Fibroblast of skin of scalp (primary cell): Measurements from ENCODE around the gene PRKN.
A peak's percentile ranks its signal among the peaks of the same experiment; 100 is the strongest.
"Not testable (repeated sequence)": the region's sequence is repeated elsewhere in the genome, so short reads cannot be mapped to it uniquely, and the experiment has no call there.

Experiments
- DNase-seq: peaks from one replicate; pipeline ENCODE4 v3.0.0-alpha.2; 2013

The PRKN gene

GRCh38 chr6:161522276-161522675, 1205.3 kb downstream of the PRKN start:
- DNase-seq, result no peak

- DNase-seq, result no peak
These were observed 1216.0 kb downstream of the PRKN start for GRCh38 chr6:161511447-161512095.

GRCh38 chr6:161508341-161508740, 1219.2 kb downstream of the PRKN start:
- no peak for DNase-seq

- DNase-seq, result no peak
These were observed 1220.2 kb downstream of the PRKN start for GRCh38 chr6:161507375-161507774.

GRCh38 chr6:161503570-161503969, 1224.0 kb downstream of the PRKN start:
- DNase-seq, result no peak

- no peak for DNase-seq
These were observed 1228.7 kb downstream of the PRKN start for GRCh38 chr6:161498881-161499280.

- DNase-seq, result peak; percentile 61
These were observed 1229.2 kb downstream of the PRKN start for GRCh38 chr6:161498359-161498758.

- no peak for DNase-seq
These were observed 1230.6 kb downstream of the PRKN start for GRCh38 chr6:161496941-161497340.

GRCh38 chr6:161496271-161496670, 1231.3 kb downstream of the PRKN start:
- not testable (repeated sequence) for DNase-seq

- DNase-seq, result no peak
These were observed 1233.0 kb downstream of the PRKN start for GRCh38 chr6:161494566-161494965.

- DNase-seq, result no peak
These were observed 1233.9 kb downstream of the PRKN start for GRCh38 chr6:161493576-161494118.

- DNase-seq, result no peak
These were observed 1237.8 kb downstream of the PRKN start for GRCh38 chr6:161489626-161490306.

- no peak for DNase-seq
These were observed 1239.9 kb downstream of the PRKN start for GRCh38 chr6:161487694-161488093.

- DNase-seq, result no peak
These were observed 1240.4 kb downstream of the PRKN start for GRCh38 chr6:161487217-161487531.

GRCh38 chr6:161486361-161487216, 1241.0 kb downstream of the PRKN start:
- peak; percentile 16 for DNase-seq

- no peak for DNase-seq
These were observed 1245.1 kb downstream of the PRKN start for GRCh38 chr6:161482517-161482858.

- no peak for DNase-seq
These were observed 1245.6 kb downstream of the PRKN start for GRCh38 chr6:161481786-161482516.

- DNase-seq, result no peak
These were observed 1247.0 kb downstream of the PRKN start for GRCh38 chr6:161480421-161481155.

GRCh38 chr6:161479376-161479775, 1248.2 kb downstream of the PRKN start:
- DNase-seq, result no peak

- no peak for DNase-seq
These were observed 1249.6 kb downstream of the PRKN start for GRCh38 chr6:161477876-161478425.

- DNase-seq, result no peak
These were observed 1250.9 kb downstream of the PRKN start for GRCh38 chr6:161476711-161477110.

GRCh38 chr6:161465403-161465802, 1262.2 kb downstream of the PRKN start:
- DNase-seq, result no peak
